Keratinocyte (primary cell): ENCODE data around the gene ARMC2. TPM values are rescaled to one million over a fixed set of nuclear protein-coding genes. Genes with fewer than 3 reads are reported as not detected.

Experiments
- DNase-seq: peaks from one replicate; pipeline ENCODE4 v3.0.0-alpha.2; 2011; ENCODE audit warnings: low read depth, missing footprints, low spot score
- FAIRE-seq: peaks from 2 replicates; lab custom pipeline; 2011; peaks lifted over from hg19 to GRCh38; lab: Jason Lieb, UNC
- H2AFZ ChIP-seq: 2 replicates; pipeline ENCODE4 v1.6.0; 2012; ENCODE audit warnings: low read length, control low read depth, inconsistent platforms; ENCODE audit not compliant: control insufficient read depth
- H3K27ac ChIP-seq: 2 replicates; pipeline ENCODE4 v1.5.1; 2011; ENCODE audit warnings: low read length; ENCODE audit not compliant: control insufficient read depth, insufficient read depth
- H3K27me3 ChIP-seq: 3 replicates; pipeline ENCODE4 v1.6.0; 2011; ENCODE audit warnings: low read length; ENCODE audit not compliant: control insufficient read depth, insufficient read depth; ENCODE audit errors: extremely low read depth
- H3K36me3 ChIP-seq, 2 experiments: 2 replicates in 1 of 2; 3 replicates in 1 of 2; pipeline ENCODE4 v1.5.1; 2011; ENCODE audit warnings: low read length in 2 of 2, mild to moderate bottlenecking in 1 of 2; ENCODE audit not compliant: control insufficient read depth in 2 of 2, insufficient read depth in 2 of 2; ENCODE audit errors: extremely low read depth in 1 of 2
- H3K4me1 ChIP-seq: 3 replicates; pipeline ENCODE4 v1.5.1; 2011; ENCODE audit warnings: low read length; ENCODE audit not compliant: control insufficient read depth, insufficient read depth; ENCODE audit errors: extremely low read depth
- H3K4me2 ChIP-seq: 3 replicates; pipeline ENCODE4 v1.6.0; 2011; ENCODE audit warnings: low read depth, low read length; ENCODE audit not compliant: control insufficient read depth, insufficient read depth; ENCODE audit errors: extremely low read depth
- H3K4me3 ChIP-seq, 3 experiments: fragments of 200-600 bp in 1 of 3; sonication (generic) in 1 of 3; 2 replicates in 2 of 3; 3 replicates in 1 of 3; pipeline ENCODE4 v1.5.1; 2011 to 2016; ENCODE audit warnings: low read length in 3 of 3, mild to moderate bottlenecking in 3 of 3, control low read depth in 2 of 3, inconsistent platforms in 1 of 3, low read depth in 1 of 3, mixed read lengths in 1 of 3, mixed run types in 1 of 3, moderate library complexity in 1 of 3; ENCODE audit not compliant: control insufficient read depth in 2 of 3, insufficient read depth in 2 of 3; ENCODE audit errors: extremely low read depth in 1 of 3
- H3K79me2 ChIP-seq: 2 replicates; pipeline ENCODE4 v1.6.0; 2012; ENCODE audit warnings: low read length; ENCODE audit not compliant: control insufficient read depth, insufficient read depth
- H3K9ac ChIP-seq: 3 replicates; pipeline ENCODE4 v1.6.0; 2011; ENCODE audit warnings: low read length; ENCODE audit not compliant: control insufficient read depth, insufficient read depth; ENCODE audit errors: extremely low read depth
- H3K9me1 ChIP-seq: 3 replicates; pipeline ENCODE4 v1.6.0; 2011; ENCODE audit warnings: low read length; ENCODE audit not compliant: control insufficient read depth, insufficient read depth; ENCODE audit errors: extremely low read depth
- H3K9me3 ChIP-seq: 2 replicates; pipeline ENCODE4 v1.5.1; 2012; ENCODE audit warnings: low read depth, low read length; ENCODE audit not compliant: control insufficient read depth
- H4K20me1 ChIP-seq: 3 replicates; pipeline ENCODE4 v1.6.0; 2011; ENCODE audit warnings: low read length; ENCODE audit not compliant: control insufficient read depth, insufficient read depth; ENCODE audit errors: extremely low read depth
- CTCF ChIP-seq, 3 experiments: IDR thresholded peaks in 1 of 3; conservative IDR thresholded peaks in 1 of 3; optimal IDR thresholded peaks in 1 of 3; 2 replicates in 2 of 3; 3 replicates in 1 of 3; pipeline versions ENCODE3 to v1.5.1; 2011; ENCODE audit warnings: low read length in 3 of 3, mild to moderate bottlenecking in 3 of 3, moderate library complexity in 2 of 3, control low read depth in 1 of 3, inconsistent platforms in 1 of 3; ENCODE audit not compliant: insufficient read depth in 2 of 3; ENCODE audit errors: extremely low read depth in 1 of 3
- EZH2 ChIP-seq: IDR thresholded peaks from one replicate; pipeline ENCODE4 v1.6.1; 2012; ENCODE audit warnings: inconsistent platforms, mild to moderate bottlenecking, low read length, moderate library complexity
- dilution Hi-C: fragments of 300-500 bp; cut with MboI; formaldehyde crosslinking; loops from one replicate; pipeline ENCODE4 v1.7.0; 2020; ENCODE audit warnings: low sequenced_read_pairs; ENCODE audit not compliant: extremely low pct_ligation_motif_present
- polyA plus RNA-seq, 5 experiments: library from polyadenylated mRNA; depleted of rRNA in 3 of 5; stranded (reverse) in 3 of 5; stranded (forward) in 1 of 5; unstranded in 1 of 5; fragments of >200 nt; gene quantifications; 1 replicate in 1 of 5; 2 replicates in 3 of 5; 3 replicates in 1 of 5; pipeline versions ENCODE4 v1.2.1 to v1.2.3, GENCODE V29; 2011 to 2012; ENCODE audit warnings: missing spikeins in 2 of 5, low read depth in 1 of 5, low replicate concordance in 1 of 5

ARMC2 gene
- polyA plus RNA-seq, 1 donor (not counting 4 experiments of a cell fraction or from before 2014, with no cell fraction given), result 3.8 TPM

GRCh38 chr6:109002051-109002697 is 154.0 kb downstream of the ARMC2 start:
- peak; percentile 63 for FAIRE-seq
- no peak overlapping the region for H3K9ac ChIP-seq
- peaks cover 19% of the 10 kb centered on the region for H3K79me2 ChIP-seq
- H3K4me1 ChIP-seq, result no peaks in the 10 kb centered on the region
- H3K27me3 ChIP-seq, result no peaks in the 10 kb centered on the region
- H3K9me1 ChIP-seq, result no peaks in the 10 kb centered on the region
- no peaks in the 10 kb centered on the region for H4K20me1 ChIP-seq
- no peak overlapping the region for H3K4me3 ChIP-seq
- no peak overlapping the region for H2AFZ ChIP-seq
- dilution Hi-C loops, result no loop called here
- peak overlapping the region; percentile 22 for H3K27ac ChIP-seq
- H3K9me3 ChIP-seq, result no peaks in the 10 kb centered on the region
- peaks cover 0 to 4% of the 10 kb centered on the region in 2 experiments for H3K36me3 ChIP-seq
- peak overlapping the region; percentile 45 for H3K4me2 ChIP-seq
- DNase-seq, result no peak
- no peak for TF ChIP-seq CTCF (optimal IDR thresholded peaks at IDR 0.05 in 1 of 3, IDR thresholded peaks at IDR 0.05 in 1 of 3, conservative IDR thresholded peaks at IDR 0.05 in 1 of 3; ENCODE audit: extremely low read depth in 1 of 3, insufficient read depth in 2 of 3, low read length in 3 of 3)
- TF ChIP-seq EZH2, result no peak

- Histone ChIP-seq H3K9me1 (no peaks in the 10 kb centered on the region), H3K9ac (no peak overlapping the region), H3K4me2 (no peak overlapping the region), H2AFZ (no peak overlapping the region), H3K9me3 (no peaks in the 10 kb centered on the region), H3K36me3 (peaks cover 0 to 4% of the 10 kb centered on the region in 2 experiments), H3K79me2 (peaks cover 21% of the 10 kb centered on the region), H3K4me1 (peaks cover 2% of the 10 kb centered on the region), H4K20me1 (no peaks in the 10 kb centered on the region), H3K4me3 (no peak overlapping the region), H3K27ac (no peak overlapping the region), H3K27me3 (no peaks in the 10 kb centered on the region)
- dilution Hi-C loops, result no loop called here
- FAIRE-seq (no peak), DNase-seq (no peak)
- TF ChIP-seq EZH2 (no peak), CTCF (optimal IDR thresholded peaks at IDR 0.05 in 1 of 3, IDR thresholded peaks at IDR 0.05 in 1 of 3, conservative IDR thresholded peaks at IDR 0.05 in 1 of 3; ENCODE audit: extremely low read depth in 1 of 3, insufficient read depth in 2 of 3, low read length in 3 of 3) (no peak)
These were observed 154.7 kb downstream of the ARMC2 start for GRCh38 chr6:109002882-109003281.
